SU-DHL-6 (cell line): ENCODE measurements around the gene IQSEC2.

ENCODE experiments used
- EZH2phosphoT487 ChIP-seq: fragments of 200-600 bp; sonication (generic), shearing (Covaris generic); conservative IDR thresholded peaks from 2 replicates; pipeline ENCODE4 v1.6.1; 2018; ENCODE audit warnings: mild to moderate bottlenecking, antibody characterized with exemption, low read length, moderate library complexity, mixed read lengths
- TF ChIP-seq, protein P1 (sequence below): fragments of 200-600 bp; sonication (generic); IDR thresholded peaks from one replicate; pipeline ENCODE4 v1.5.1; 2017; ENCODE audit warnings: antibody characterized with exemption, mild to moderate bottlenecking, low read length, moderate library complexity; ENCODE audit not compliant: insufficient read depth, poor library complexity, severe bottlenecking

DNA sequence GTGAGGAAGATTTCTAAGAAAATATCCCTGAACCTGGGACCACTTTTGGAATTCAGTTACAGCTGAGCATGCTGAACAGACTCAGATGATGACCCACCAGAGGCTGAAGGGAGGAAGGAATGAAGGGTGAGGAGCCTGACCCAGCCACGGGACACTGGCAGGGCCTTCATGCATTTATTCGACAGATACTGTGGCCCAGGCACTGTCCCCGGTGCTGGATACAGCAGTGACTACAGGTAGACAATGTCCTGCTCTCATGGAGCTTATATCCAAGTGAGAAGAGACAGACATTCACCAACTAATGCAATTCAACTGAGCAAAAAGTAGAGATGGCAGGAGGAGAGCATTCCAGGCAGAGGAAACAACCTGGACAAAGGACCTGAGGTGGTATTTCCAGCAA lies 2.2 kb upstream of the IQSEC2 start:
- TF ChIP-seq, protein P1, sequence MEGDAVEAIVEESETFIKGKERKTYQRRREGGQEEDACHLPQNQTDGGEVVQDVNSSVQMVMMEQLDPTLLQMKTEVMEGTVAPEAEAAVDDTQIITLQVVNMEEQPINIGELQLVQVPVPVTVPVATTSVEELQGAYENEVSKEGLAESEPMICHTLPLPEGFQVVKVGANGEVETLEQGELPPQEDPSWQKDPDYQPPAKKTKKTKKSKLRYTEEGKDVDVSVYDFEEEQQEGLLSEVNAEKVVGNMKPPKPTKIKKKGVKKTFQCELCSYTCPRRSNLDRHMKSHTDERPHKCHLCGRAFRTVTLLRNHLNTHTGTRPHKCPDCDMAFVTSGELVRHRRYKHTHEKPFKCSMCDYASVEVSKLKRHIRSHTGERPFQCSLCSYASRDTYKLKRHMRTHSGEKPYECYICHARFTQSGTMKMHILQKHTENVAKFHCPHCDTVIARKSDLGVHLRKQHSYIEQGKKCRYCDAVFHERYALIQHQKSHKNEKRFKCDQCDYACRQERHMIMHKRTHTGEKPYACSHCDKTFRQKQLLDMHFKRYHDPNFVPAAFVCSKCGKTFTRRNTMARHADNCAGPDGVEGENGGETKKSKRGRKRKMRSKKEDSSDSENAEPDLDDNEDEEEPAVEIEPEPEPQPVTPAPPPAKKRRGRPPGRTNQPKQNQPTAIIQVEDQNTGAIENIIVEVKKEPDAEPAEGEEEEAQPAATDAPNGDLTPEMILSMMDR: no peak
- TF ChIP-seq EZH2phosphoT487: no peak
